NCI-H345 treated with DMSO at 0.1 percent for 48 hours (cell line): ENCODE measurements around the gene PM20D2.
"Not testable (repeated sequence)": the region's sequence is repeated elsewhere in the genome, so short reads cannot be mapped to it uniquely, and the experiment has no call there.

Source experiments
- DNase-seq: peaks from one replicate; lab custom pipeline; 2025; ENCODE audit not compliant: unreplicated experiment; lab: John Stamatoyannopoulos, UW

PM20D2 gene, protein sequence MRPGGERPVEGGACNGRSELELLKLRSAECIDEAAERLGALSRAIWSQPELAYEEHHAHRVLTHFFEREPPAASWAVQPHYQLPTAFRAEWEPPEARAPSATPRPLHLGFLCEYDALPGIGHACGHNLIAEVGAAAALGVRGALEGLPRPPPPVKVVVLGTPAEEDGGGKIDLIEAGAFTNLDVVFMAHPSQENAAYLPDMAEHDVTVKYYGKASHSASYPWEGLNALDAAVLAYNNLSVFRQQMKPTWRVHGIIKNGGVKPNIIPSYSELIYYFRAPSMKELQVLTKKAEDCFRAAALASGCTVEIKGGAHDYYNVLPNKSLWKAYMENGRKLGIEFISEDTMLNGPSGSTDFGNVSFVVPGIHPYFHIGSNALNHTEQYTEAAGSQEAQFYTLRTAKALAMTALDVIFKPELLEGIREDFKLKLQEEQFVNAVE

DNA sequence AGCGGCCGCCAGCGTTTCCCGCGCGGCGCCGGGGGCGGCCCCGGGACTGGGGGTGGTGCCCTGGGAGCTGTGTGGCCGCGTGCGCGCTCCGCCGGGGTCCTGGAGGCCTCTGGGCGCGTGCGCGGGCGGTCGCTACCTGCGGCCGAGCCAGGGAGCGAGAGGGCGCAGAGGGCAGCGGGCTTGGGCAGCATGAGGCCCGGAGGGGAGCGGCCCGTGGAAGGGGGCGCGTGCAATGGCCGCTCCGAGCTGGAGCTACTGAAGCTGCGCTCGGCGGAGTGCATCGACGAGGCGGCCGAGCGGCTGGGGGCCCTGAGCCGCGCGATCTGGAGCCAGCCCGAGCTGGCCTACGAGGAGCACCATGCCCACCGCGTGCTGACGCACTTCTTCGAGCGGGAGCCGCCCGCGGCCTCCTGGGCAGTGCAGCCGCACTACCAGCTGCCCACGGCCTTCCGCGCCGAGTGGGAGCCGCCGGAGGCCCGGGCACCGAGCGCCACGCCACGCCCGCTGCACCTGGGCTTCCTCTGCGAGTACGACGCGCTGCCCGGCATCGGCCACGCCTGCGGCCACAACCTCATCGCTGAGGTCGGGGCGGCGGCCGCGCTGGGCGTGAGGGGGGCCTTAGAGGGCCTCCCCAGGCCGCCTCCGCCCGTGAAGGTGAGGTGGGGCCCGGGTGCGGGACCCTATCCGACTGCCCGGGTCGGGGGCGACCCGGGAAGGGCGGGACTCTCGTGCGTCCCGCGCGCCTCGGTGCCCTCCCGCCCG lies at the start of gene PM20D2:
Gene PM20D2, plus strand, starts transcription at position 100 of the 762 bp plus-strand sequence. Its CDS starts 90 bp downstream, at position 190.
- DNase-seq = peak; percentile 69

DNA sequence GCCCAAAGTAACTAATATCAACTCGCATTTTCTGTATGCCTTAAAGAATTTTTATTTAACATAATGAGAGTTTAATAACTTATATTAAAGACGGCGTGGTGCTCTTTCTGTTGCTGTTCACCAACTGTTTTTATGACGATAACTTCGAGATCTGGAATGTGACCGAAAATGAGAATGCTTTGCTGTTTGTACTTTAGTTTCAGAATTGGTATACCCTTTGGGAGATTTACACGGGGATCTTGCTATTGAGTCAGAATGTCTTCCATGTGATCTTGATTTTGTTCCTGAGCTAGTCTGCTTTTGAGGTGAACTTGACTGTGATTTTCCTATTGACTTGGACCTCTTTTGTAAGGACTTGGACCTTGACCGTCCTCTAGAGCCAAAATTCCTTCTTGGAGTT lies 47.4 kb upstream of the PM20D2 start:
- no peak for DNase-seq

DNA sequence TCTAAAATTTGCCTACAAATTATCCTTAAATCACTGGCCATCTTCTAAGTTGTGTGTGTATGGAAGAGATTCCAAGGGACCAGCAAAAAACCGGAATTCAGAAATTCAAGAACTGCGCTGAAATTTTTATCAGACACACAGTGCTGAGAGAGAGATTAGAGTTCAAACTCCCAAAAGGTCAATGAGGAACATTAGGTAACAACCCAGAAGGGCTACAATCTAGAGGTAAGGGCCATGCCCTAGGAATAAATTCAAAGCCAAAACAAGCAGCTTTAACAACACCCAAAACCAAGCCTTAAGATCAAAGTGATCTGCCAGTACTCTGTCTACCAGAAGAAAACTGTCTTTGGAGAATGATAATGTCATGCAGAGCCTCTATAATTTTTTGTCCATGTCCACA lies 45.7 kb upstream of the PM20D2 start:
- no peak for DNase-seq

DNA sequence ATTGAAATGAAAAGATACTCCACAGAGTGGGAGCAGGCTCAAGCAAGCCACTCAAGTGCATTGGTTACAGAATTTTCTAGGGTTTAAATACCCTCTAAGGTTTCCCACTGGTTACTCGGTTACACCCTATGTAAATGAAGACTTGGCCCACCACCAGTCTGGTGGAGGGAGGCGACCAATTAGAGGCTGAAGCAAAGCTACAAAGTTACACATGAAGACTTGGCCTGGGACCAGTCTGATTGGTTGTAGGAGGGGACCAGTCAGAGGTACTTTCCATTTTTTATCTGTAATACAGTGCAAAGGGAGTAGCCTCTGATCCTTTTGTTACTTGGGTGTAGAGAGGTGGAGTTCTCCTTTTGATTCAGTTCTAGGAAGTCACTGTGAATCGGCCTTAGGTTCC lies 35.6 kb upstream of the PM20D2 start:
- DNase-seq = no peak

DNA sequence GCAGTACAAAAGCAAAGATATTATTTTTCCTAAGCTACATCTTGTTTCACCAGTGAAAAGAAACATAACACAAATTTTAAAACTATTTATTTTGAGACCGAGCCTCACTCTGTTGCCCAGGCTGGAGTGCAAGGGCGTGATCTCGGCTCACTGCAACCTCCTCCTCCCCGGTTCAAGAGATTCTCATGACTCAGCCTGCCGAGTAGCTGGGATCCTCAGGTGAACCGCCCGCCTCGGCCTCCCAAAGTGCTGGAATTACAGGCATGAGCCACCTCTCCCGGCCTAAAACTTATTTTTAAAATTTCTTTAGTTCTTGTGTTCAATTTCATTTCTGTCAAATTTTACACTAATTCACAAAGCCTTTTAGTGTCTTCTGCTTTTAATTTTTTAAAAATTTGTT lies 33.9 kb upstream of the PM20D2 start:
- no peak for DNase-seq

GRCh38 chr6:89116702-89117101 lies 29.2 kb upstream of the PM20D2 start:
- DNase-seq = peak; percentile 25

GRCh38 chr6:89117211-89118108 lies 28.4 kb upstream of the PM20D2 start, which contains the start of gene SRSF12:
SRSF12 (minus strand) TSS chr6:89118071; CDS start chr6:89117887, 184 bp downstream.
- peak; percentile 30 for DNase-seq

- DNase-seq = peak; percentile 25
Measured at GRCh38 chr6:89118931-89119330, 26.9 kb upstream of the PM20D2 start.

DNA sequence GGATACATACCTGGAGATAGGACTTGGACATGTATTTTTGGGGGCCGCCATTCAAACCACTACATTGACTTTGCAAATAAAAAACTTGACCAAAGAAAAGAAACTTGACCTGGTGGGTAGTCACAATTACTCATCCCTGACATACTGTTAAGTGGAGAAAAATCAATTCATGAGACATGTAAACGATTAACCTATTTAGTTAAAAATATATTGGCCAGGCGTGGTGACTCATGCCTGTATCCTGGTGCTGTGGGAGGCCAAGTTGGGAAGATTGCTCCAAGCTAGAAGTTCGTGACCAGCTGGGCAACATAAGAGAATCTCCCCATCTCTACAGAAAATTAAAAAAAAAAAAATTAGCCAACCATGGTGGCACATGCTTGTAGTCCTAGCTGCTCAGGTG lies 25.5 kb upstream of the PM20D2 start:
- DNase-seq = no peak

- DNase-seq = no peak
Measured at GRCh38 chr6:89121934-89122333, 23.9 kb upstream of the PM20D2 start.

- DNase-seq = peak; percentile 19
Measured at GRCh38 chr6:89122625-89123024, 23.2 kb upstream of the PM20D2 start.

GRCh38 chr6:89128256-89128671 lies 17.6 kb upstream of the PM20D2 start:
- not testable (repeated sequence) for DNase-seq

GRCh38 chr6:89131599-89131998 lies 14.3 kb upstream of the PM20D2 start:
- DNase-seq = no peak

DNA sequence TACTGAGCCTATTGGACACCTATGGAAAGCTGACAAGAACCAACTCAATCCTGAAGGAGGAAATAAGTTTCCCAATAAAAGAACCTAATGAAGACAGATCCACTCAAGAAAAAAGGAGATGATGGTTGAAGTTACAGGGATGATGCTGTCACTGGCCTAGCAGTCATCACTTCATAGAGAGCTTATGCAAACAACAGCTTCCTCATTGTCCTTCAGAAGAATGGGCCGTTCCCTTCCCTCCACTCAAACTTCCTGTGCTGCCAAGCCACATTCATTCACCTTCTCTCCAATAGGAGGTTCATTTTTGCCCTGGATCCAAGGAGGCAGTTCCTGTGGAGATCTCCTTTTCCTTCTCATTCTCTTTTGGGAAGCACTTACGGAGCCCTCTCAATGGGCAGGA lies 13.8 kb upstream of the PM20D2 start:
- no peak for DNase-seq

DNA sequence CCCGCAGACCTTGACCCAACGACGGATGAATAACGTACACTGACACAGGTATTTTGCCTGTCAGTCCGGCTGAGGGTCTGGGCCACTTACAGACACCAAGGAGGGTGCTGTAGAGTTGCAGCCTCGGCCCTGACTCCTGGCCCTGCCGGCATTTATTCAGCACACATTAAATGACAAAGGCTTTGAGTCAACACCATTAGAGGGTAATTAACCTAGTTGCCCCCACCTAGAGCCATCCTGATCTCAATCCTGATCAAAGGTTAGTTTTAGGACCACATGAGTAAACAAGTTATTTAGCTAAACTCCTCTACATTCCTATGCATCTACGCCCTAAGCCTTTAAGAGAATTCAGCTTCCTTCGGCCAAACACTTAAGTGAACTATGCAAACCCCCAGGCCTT lies 11.9 kb upstream of the PM20D2 start:
- no peak for DNase-seq

DNA sequence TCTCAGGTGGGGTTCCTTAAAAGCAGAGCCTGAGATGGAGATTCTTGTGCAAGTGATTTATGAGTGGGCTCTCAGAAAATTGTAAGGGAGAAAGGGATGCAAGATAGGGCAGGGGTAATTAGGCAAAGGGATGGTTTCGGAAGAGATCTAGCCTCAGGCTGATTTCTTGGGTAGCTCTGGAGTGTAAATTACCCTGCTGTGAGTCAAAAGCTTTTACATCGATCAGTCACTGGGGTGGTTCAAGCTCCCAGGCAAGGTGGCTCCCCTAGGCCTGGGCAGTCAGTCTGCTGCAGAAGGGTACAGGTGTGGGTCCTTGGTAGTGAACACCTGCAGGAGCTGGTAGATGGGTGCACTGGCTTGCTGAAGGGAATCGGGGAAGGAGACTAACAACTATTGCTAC lies 11.1 kb upstream of the PM20D2 start:
- DNase-seq = no peak

DNA sequence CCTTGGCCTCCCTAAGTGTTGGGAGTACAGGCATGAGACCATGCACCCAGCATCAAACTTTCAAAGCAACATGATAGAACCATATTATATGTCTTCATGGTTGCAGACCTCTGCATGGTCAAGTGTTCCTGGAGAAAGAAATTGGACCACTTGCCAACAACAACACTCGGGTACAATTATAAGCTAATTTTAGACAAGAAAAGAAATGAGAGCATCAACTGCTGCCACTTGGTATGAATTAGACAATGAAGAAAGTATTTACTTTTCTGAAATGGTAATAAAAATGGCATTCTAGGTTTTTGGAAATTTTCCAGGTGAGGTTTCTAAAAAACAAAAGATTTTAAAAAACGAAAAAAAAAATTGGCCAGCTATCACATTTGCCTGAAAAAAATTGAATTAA lies 7.7 kb upstream of the PM20D2 start:
- no peak for DNase-seq

DNA sequence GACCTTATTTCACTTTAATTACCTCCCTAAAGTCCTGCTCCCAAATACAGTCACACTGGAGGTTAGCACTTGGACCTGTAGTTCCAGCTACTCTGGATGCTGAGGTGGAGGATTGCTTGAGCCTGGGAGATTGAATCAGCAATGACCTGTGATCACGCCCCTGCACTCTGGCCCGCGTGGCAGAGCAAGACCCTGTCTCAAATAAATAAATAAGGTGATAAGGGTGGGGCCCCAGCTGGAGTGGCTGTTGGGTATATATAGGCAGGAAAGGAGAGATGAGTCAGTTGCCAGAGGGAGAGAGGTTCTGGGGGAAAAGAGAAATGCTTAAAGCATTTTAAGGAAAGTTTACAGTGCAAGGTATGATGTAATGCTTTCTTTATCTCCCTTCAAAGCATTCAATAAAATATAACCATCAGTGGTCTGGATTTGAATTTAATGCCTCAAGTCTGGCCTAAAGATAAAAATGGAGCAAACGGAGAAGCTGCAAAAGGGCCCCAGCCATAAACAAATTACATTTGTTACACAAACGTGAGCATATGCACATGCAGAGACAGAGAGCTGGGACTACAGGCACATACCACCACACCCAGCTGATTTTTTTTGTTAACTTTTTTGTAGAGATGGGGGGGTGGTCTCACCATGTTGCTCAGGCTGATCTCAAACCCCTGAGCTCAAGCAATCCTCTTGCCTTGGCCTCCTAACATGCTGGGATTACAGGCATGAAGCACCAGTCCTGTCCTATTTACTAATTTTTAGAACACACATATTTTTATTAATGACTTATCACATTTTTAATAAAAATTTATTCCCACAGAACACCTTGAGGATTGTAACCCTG lies 6.1 kb upstream of the PM20D2 start:
- DNase-seq = no peak

- DNase-seq = no peak
Measured at GRCh38 chr6:89140347-89141156, 5.3 kb upstream of the PM20D2 start.
